ENCODE measurements around the gene RFX1.

DNA sequence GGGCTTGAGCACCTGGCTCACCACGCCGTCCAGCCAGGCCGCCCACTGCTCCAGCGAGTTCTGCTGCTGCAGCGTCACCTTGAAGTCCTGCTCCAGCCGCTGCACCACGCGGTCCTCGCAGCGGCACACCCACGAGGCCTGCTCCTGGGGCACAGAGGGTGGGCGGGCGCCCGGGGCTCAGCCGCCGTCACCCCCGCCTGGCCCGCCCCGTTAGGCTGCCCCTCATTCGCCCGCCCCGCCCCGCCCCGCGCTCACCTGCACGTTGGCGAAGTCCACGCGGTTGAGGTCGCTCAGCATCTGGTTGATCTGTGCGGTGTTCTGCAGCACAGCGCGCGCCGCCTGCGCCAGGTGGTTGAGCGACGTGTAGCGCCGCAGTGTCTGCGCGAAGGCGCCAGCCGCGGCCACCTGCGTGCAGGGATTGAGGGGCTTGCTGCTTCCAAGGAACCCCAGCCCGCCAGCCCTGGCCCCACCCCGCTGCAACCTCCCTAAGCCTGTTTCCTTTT is 42.5 kb downstream of the RFX1 start:
- TF ChIP-seq, protein P1, sequence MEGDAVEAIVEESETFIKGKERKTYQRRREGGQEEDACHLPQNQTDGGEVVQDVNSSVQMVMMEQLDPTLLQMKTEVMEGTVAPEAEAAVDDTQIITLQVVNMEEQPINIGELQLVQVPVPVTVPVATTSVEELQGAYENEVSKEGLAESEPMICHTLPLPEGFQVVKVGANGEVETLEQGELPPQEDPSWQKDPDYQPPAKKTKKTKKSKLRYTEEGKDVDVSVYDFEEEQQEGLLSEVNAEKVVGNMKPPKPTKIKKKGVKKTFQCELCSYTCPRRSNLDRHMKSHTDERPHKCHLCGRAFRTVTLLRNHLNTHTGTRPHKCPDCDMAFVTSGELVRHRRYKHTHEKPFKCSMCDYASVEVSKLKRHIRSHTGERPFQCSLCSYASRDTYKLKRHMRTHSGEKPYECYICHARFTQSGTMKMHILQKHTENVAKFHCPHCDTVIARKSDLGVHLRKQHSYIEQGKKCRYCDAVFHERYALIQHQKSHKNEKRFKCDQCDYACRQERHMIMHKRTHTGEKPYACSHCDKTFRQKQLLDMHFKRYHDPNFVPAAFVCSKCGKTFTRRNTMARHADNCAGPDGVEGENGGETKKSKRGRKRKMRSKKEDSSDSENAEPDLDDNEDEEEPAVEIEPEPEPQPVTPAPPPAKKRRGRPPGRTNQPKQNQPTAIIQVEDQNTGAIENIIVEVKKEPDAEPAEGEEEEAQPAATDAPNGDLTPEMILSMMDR (IDR thresholded peaks at IDR 0.05; ENCODE audit: low read depth, low read length, poor library complexity, severe bottlenecking), result no peak
- no peak for TF ChIP-seq EZH2phosphoT487 (IDR thresholded peaks at IDR 0.05; ENCODE audit: borderline replicate concordance, low read length)

Measured in DOHH2 (cell line).